HG03575 (cell line): Measurements from ENCODE around the gene RAD51D.
"Not testable (repeated sequence)": the region's sequence is repeated elsewhere in the genome, so short reads cannot be mapped to it uniquely, and the experiment has no call there.

Source experiments
- ATAC-seq: cut with Tn5 transposase; IDR thresholded peaks from one replicate; pipeline ENCODE4 v1.9.1; 2021; ENCODE audit not compliant: unreplicated experiment, insufficient number of reproducible peaks, low FRiP score; ENCODE audit errors: extremely low read depth

Gene RAD51D

GRCh38 chr17:35051183-35051578 is 68.5 kb downstream of the RAD51D start:
- no peak for ATAC-seq

GRCh38 chr17:35050170-35050569 is 69.5 kb downstream of the RAD51D start:
- ATAC-seq = no peak

GRCh38 chr17:35048685-35049379 is 70.8 kb downstream of the RAD51D start:
- no peak for ATAC-seq

DNA sequence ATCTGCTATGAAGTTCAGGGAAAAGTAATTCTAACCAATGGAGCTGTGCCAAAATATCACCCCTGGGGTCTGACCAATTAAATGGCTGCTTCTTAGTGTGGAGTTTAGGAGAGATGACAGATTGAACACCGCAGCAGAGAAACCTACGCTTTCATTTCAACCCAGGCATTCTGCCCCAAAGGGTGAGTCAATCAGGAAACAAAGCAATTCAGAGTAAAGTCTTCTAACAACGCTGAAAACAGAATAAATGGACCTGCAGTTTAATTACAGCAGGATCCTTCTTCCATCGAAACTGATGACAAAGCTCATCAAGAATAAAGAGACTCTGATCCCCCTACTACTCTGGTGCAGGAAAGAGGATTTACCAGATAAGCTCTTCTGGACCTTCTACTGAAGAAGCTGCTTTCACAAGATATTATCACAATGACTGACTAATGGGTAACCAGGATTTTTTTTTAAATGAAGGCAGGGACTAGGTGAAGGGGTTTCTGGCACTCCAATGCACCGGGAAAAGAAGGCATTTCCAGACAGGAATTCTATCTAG is 72.8 kb downstream of the RAD51D start:
- ATAC-seq = peak; percentile 44

GRCh38 chr17:35046245-35046644 is 73.4 kb downstream of the RAD51D start:
- no peak for ATAC-seq

- not testable (repeated sequence) for ATAC-seq
Measured at GRCh38 chr17:35045458-35045979, 74.1 kb downstream of the RAD51D start.

- no peak for ATAC-seq
Measured at GRCh38 chr17:35044181-35044580, 75.5 kb downstream of the RAD51D start.
